ENCODE results near the gene PEDS1.

PEDS1 gene

DNA sequence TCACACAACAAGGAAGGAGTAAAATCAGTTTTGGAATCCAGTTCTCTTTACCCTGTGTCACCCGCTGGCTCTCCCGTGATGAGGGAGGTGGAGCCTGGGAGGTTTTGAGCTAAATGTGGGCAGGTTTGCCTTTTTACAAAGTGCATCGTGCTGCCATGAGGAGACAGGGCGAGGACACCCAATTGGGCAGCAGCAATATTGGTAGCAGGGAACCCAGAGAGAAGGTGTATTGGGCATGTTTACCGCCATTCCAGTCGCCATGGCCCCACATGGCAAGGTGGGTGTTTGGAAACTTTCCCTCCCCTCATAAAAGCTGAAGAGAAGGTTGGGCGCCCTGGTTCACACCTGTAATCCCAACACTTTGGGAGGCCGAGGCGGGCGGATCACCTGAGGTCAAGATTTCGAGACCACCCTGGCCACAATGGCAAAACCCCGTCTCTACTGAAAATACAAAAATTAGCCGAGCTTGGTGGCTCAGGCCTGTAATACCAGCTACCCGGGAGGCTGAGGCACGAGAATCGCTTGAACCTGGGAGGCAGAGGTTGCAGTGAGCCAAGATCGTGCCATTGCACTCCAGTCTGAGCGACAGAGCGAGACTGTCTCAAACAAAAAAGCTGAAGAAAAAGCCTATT lies 37.0 kb downstream of the PEDS1 start:
- TF ChIP-seq, protein P1, sequence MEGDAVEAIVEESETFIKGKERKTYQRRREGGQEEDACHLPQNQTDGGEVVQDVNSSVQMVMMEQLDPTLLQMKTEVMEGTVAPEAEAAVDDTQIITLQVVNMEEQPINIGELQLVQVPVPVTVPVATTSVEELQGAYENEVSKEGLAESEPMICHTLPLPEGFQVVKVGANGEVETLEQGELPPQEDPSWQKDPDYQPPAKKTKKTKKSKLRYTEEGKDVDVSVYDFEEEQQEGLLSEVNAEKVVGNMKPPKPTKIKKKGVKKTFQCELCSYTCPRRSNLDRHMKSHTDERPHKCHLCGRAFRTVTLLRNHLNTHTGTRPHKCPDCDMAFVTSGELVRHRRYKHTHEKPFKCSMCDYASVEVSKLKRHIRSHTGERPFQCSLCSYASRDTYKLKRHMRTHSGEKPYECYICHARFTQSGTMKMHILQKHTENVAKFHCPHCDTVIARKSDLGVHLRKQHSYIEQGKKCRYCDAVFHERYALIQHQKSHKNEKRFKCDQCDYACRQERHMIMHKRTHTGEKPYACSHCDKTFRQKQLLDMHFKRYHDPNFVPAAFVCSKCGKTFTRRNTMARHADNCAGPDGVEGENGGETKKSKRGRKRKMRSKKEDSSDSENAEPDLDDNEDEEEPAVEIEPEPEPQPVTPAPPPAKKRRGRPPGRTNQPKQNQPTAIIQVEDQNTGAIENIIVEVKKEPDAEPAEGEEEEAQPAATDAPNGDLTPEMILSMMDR (IDR thresholded peaks at IDR 0.05; ENCODE audit: insufficient read depth, low read depth, low read length, missing control alignments): no peak
- no peak for DNase-seq (ENCODE audit: low read depth)
- peak overlapping the region; percentile 57 for H3K4me3 ChIP-seq (ENCODE audit: low read length)

DNA sequence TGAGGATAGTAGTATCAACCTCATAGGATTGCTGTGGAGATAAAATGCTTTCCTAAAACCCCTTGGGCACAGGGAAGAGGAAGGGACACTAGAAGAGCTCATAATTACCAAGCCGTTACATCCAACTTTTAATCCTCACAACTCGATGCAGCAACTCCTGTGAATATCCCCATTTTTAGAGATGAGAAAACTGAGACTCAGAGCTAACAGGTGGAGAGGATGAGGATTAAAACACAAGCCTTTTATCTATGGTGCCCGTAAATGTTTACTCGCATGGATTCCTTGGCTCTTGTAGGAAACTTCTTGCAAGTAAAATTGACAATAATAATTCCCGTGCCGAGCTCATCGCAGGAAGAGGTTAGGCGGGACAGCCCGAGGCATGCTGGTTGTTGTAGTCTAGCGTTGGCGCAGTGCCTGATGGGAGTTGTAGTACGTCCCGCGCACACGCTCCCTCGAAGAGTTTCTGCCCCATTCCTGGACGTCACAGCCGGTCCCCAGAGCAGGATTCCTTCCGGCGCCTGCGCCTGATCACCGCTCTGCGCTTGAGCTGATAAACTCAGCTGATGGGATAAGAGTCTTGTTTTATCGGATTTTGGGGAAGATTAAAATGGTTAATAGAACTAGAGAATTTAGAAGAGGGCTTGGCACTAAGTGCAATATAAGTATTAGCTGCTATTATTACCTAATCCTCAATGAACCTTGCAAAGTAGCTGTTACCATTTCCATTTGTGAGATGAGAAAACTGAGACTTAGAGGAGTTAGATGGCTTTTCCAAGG lies 37.7 kb downstream of the PEDS1 start:
- DNase-seq (ENCODE audit: low read depth): peak; percentile 97
- H3K4me3 ChIP-seq (ENCODE audit: low read length): peak overlapping the region; percentile 57
- TF ChIP-seq, protein P1 (IDR thresholded peaks at IDR 0.05; ENCODE audit: insufficient read depth, low read depth, low read length, missing control alignments): no peak

DNA sequence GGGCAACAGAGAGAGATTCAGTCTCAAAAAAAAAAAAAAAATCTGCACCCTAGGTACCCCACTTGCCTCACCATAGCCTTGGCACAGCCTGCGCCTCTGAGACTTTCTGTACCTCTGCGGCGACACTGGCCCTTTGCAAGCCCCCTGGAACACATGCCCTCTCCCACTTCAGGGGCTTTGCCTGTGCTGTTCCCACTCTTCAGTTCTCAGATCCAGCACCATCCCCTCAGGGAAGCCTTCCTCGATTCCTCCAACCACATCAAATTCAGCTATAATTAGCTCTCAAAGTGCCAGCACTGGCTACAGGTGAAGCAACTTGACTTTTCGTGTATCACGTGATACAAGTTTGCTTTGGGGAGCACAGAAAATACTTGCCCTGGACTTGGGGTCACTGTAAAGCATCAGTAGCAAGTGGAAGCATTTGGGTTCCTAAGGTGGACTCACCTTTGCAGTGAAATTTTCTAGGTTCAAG lies 38.4 kb downstream of the PEDS1 start:
- DNase-seq (ENCODE audit: low read depth): no peak
- H3K4me3 ChIP-seq (ENCODE audit: low read length): peak overlapping the region; percentile 57
- TF ChIP-seq, protein P1 (IDR thresholded peaks at IDR 0.05; ENCODE audit: insufficient read depth, low read depth, low read length, missing control alignments): no peak

DNA sequence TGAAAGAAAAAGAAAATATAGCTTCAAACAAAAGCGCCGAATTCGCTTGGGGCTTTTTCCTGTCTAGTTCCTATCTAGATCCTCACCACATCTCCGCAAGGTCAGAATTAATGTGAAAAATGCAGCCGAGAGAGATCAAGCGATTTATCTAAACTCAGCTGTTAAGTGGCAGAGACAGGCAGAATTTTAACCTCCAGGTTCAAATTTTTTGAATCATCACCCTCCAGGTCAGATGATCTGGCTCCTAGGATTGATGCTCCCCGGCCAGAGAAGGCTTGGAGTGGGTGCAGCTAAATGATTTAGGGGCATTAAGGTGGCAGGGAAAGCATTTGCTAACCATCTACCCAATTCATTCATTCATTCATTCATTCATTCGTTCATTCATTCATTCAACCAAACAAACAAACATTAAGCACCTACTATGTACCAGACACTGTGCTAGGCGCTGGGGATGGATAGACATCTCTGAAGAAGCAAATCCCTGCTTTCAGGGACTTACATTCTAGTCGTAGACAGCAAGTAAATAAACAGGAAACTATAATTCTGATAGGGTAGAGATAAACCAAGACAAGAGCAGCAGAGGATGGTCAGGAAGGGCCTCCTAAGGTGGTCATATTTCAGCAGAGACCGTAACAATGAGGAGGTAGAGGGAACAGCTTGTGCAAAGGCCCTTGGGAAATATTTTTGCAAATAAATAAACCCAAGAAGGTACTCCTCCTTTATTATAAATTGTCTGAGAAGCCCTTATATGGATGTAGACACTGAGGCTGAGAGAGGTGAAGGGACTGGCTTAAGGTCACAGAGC lies 39.9 kb downstream of the PEDS1 start:
- TF ChIP-seq, protein P1 (IDR thresholded peaks at IDR 0.05; ENCODE audit: insufficient read depth, low read depth, low read length, missing control alignments): no peak
- H3K4me3 ChIP-seq (ENCODE audit: low read length): peak overlapping the region; percentile 95
- DNase-seq (ENCODE audit: low read depth): no peak

DNA sequence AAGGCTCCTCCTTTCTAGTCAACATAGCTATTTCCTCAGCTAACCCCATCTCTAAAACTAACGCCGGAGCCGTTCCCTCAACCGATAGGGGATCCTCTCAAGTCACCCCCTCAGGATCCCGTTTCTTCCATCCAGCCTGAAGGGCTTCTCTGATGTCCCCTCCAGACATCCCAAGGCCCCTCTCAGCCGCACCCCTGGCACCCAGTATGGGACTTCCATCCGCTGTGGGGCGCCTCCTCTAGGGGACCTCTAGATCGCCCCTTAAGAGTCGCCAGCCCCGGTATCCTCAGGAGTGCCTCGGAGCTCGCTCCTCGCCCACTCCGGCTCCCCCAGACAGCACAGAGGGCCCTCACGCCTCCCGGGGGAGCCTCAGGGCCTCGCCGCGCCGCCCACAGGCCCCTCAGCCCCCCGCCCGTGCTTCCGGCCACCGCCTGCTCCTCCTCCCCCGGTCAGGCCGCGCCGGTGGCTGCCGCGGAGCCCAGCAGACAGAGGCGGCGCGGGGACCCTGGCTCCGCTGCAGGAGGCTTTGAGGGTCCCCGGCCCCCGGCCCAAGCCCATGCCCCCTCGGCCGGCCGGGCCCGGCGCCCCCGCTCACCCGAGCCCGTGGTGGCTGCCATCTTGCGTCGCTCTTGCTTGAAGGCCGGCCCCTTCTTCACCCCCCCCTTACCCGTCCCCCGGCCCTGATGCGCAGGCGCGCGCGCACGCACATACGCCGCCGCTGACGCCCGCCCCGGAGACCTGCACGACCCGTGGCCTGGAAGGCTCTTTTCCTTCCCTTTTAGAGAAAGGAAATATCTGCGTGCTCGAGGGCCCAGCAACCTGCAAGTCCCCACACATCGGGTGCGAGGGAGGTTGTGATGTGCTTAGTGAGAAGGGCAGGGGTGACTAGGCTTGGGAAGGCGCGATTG lies 40.8 kb downstream of the PEDS1 start, which contains the start of gene UBE2V1:
Gene UBE2V1, minus strand, starts transcription at position 639 of the 908 bp plus-strand sequence. Its CDS starts 22 bp downstream, at position 617.
- H3K4me3 ChIP-seq (ENCODE audit: low read length): peak within 1 kb of the TSS; percentile 95
- TF ChIP-seq, protein P1 (IDR thresholded peaks at IDR 0.05; ENCODE audit: insufficient read depth, low read depth, low read length, missing control alignments): peak; percentile 33
- peak; percentile 91 for DNase-seq (ENCODE audit: low read depth)
